GM12878 (cell line): ENCODE data around the gene ACOX1. TPM values are rescaled to one million over a fixed set of nuclear protein-coding genes. Genes with fewer than 3 reads are reported as not detected.

Experiments used
- ATAC-seq: fragments of 200-7000 bp; cut with Tn5 transposase; 3 replicates; pipeline ENCODE4 v1.9.1; 2020; ENCODE audit warnings: mild to moderate bottlenecking, moderate library complexity
- BruUV-seq: library from RNA; stranded (reverse); fragments of 400-500 nt; replicated peaks from 2 replicates; lab custom pipeline; 2021; lab: Mats Ljungman, UMichigan
- CTCF ChIA-PET: fragments of 300-600 bp; sonication (Branson Sonifier 250); formaldehyde crosslinking; extraction: SDS; loops from one replicate; lab custom pipeline; 2021; ENCODE audit warnings: inconsistent platforms; lab: Yijun Ruan, JAX
- POLR2A ChIA-PET: fragments of 350-600 bp; formaldehyde crosslinking; extraction: SDS; loops from one replicate; lab custom pipeline; 2021; ENCODE audit warnings: inconsistent platforms; lab: Charles Lee
- RAD21 ChIA-PET: fragments of 300-600 bp; sonication (Branson Sonifier 250); formaldehyde crosslinking; loops from one replicate; lab custom pipeline; 2023; ENCODE audit warnings: antibody characterized with exemption; ENCODE audit not compliant: unreplicated experiment; lab: Charles Lee
- SMC1A ChIA-PET: fragments of 300-600 bp; sonication (Branson Sonifier 250); formaldehyde crosslinking; loops from one replicate; lab custom pipeline; 2023; ENCODE audit not compliant: unreplicated experiment, uncharacterized antibody; lab: Charles Lee
- DNase-seq: peaks from one replicate; pipeline ENCODE4 v3.0.0-alpha.2; 2011; ENCODE audit warnings: low read depth, low spot score
- FAIRE-seq: peaks from 3 replicates; lab custom pipeline; 2011; peaks lifted over from hg19 to GRCh38; lab: Jason Lieb, UNC
- H2AFZ ChIP-seq: 2 replicates; pipeline ENCODE4 v1.6.0; 2011; ENCODE audit warnings: low read depth, low read length, control low read depth; ENCODE audit not compliant: control insufficient read depth
- H3K27ac ChIP-seq: 2 replicates; pipeline ENCODE4 v1.5.1; 2011; ENCODE audit warnings: control low read depth; ENCODE audit not compliant: control insufficient read depth, insufficient read depth
- H3K27me3 ChIP-seq, 2 experiments: replicated peaks in 1 of 2; 2 replicates each; pipeline versions ENCODE4 v1.6.0 to v1.6.1; 2011; ENCODE audit warnings: low read length in 1 of 2; ENCODE audit not compliant: control insufficient read depth in 2 of 2, insufficient read depth in 2 of 2
- H3K36me3 ChIP-seq, 2 experiments: 2 replicates each; pipeline ENCODE4 v1.5.1; 2011; ENCODE audit warnings: low read length in 1 of 2; ENCODE audit not compliant: control insufficient read depth in 2 of 2, insufficient read depth in 2 of 2
- H3K4me1 ChIP-seq: 2 replicates; pipeline ENCODE4 v1.6.1; 2011; ENCODE audit warnings: mild to moderate bottlenecking, low read length, moderate library complexity, mixed read lengths; ENCODE audit not compliant: control insufficient read depth, insufficient read depth
- H3K4me2 ChIP-seq: 2 replicates; pipeline ENCODE4 v1.6.0; 2011; ENCODE audit warnings: control low read depth; ENCODE audit not compliant: control insufficient read depth, insufficient read depth
- H3K4me3 ChIP-seq: fragments of 200-600 bp; sonication (generic); 2 replicates; pipeline ENCODE4 v1.5.1; 2016
- H3K79me2 ChIP-seq: 2 replicates; pipeline ENCODE4 v1.6.0; 2011; ENCODE audit warnings: low read length; ENCODE audit not compliant: control insufficient read depth, insufficient read depth
- H3K9ac ChIP-seq: 2 replicates; pipeline ENCODE4 v1.8.0; 2011; ENCODE audit warnings: low read length, control low read depth, mixed read lengths; ENCODE audit not compliant: control insufficient read depth, insufficient read depth
- H3K9me3 ChIP-seq: replicated peaks from 3 replicates; pipeline ENCODE4 v1.5.1; 2011; ENCODE audit warnings: mild to moderate bottlenecking, low read length; ENCODE audit not compliant: control insufficient read depth, insufficient read depth
- H4K20me1 ChIP-seq: 2 replicates; pipeline ENCODE4 v1.6.0; 2011; ENCODE audit not compliant: control insufficient read depth, insufficient read depth
- BCL3 ChIP-seq: IDR thresholded peaks from 2 replicates; pipeline ENCODE4 v1.6.1; 2011; ENCODE audit warnings: borderline replicate concordance, low read depth, mild to moderate bottlenecking, moderate library complexity, low read length; ENCODE audit not compliant: insufficient read depth, poor library complexity, severe bottlenecking
- DPF2 ChIP-seq: fragments of 450-650 bp; IDR thresholded peaks from 2 replicates; pipeline ENCODE4 v1.6.1; 2017; ENCODE audit warnings: mild to moderate bottlenecking
- ESRRA ChIP-seq: IDR thresholded peaks from 2 replicates; pipeline ENCODE4 v1.6.1; 2012; ENCODE audit warnings: mild to moderate bottlenecking, low read length, improper control_type of control experiment
- GABPA ChIP-seq: IDR thresholded peaks from 2 replicates; pipeline ENCODE4 v1.6.1; 2014; ENCODE audit warnings: antibody characterized with exemption, low read depth, mild to moderate bottlenecking, inconsistent platforms
- PRDM15 ChIP-seq: fragments of 450-650 bp; formaldehyde crosslinking; IDR thresholded peaks from 2 replicates; pipeline ENCODE4 v1.4.0; 2020; ENCODE audit warnings: mild to moderate bottlenecking, moderate library complexity
- TCF3 ChIP-seq: IDR thresholded peaks from 2 replicates; pipeline ENCODE4 v1.6.1; 2012; ENCODE audit warnings: low read depth, mild to moderate bottlenecking, low read length, borderline replicate concordance; ENCODE audit not compliant: insufficient read depth
- USF2 ChIP-seq: IDR thresholded peaks from 2 replicates; pipeline ENCODE4 v1.6.1; 2011; ENCODE audit warnings: low read depth, low read length, improper control_type of control experiment, borderline replicate concordance
- YY1 ChIP-seq: IDR thresholded peaks from 2 replicates; pipeline ENCODE4 v1.6.1; 2011; ENCODE audit warnings: low read depth, mild to moderate bottlenecking, low read length
- WGBS: methylation state at CpG from one replicate; pipeline ENCODE4 v1.1.6; 2016; ENCODE audit warnings: low lambda C conversion rate; ENCODE audit not compliant: insufficient replicate concordance, insufficient coverage; ENCODE audit errors: missing lambda C conversion rate; 5-methylcytosine and 5-hydroxymethylcytosine counted together
- in situ Hi-C: fragments of 300-500 bp; cut with MboI; formaldehyde crosslinking; loops from 9 replicates; pipeline ENCODE4 v1.14.3; 2018; ENCODE audit warnings: mixed read lengths
- intact Hi-C: fragments of 100-400 bp; cut with micrococcal nuclease; formaldehyde crosslinking; loops from one replicate; pipeline ENCODE4 v1.14.2; 2022; ENCODE audit not compliant: unreplicated experiment
- polyA plus RNA-seq, 11 experiments: library from polyadenylated mRNA; depleted of rRNA in 4 of 11; unstranded in 6 of 11; stranded (reverse) in 5 of 11; fragments of >200 nt; fragmentation: Nextera tagmentation in 4 of 11; fragmentation: Illumina TruSeq in 1 of 11; extraction: Ambion mirVana in 4 of 11; extraction: Trizol in 1 of 11; gene quantifications; 1 replicate in 1 of 11; 2 replicates in 10 of 11; pipeline versions ENCODE4 v1.2.1 to v1.2.3, GENCODE V29; 2011 to 2016; ENCODE audit warnings: inconsistent platforms in 2 of 11, missing spikeins in 2 of 11, low read depth in 1 of 11
- total RNA-seq, 4 experiments: library from RNA; depleted of rRNA in 3 of 4; stranded (reverse); fragments of >200 nt in 3 of 4; fragmentation: Illumina TruSeq in 1 of 4; extraction: Trizol in 1 of 4; gene quantifications; 2 replicates each; pipeline versions ENCODE4 v1.2.1 to v1.2.3, GENCODE V29; 2013 to 2021
- TF ChIP-seq, protein P1 (sequence below): fragments of 150-350 bp; IDR thresholded peaks from 2 replicates; pipeline ENCODE4 v1.6.1; 2016; ENCODE audit warnings: low read depth, low read length

ACOX1 gene
- total and polyA plus RNA-seq, 10 of the 15 experiments (the other 5 are each of a cell fraction or from before 2014, with no cell fraction given), result 6.5 to 26.2 (median 21.6) TPM

DNA sequence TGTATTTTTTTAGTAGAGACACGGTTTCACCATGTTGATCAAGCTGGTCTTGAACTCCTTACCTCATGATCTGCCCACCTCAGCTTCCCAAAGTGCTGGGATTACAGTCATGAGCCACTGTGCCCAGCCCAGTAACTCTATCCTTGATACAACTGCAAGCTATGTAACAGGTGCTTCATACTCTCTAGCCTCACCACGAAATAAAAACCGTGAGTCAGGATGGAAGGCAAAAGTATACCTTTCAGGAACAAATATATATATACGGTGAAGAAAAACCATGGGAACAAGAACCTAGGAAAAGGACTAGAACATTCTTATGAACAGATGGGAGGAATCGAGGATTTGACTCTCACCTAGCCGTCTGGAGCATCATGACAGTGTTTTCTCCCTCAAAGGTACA is 28.5 kb downstream of the ACOX1 start (continued):
- TF ChIP-seq GABPA (no peak), TCF3 (no peak)

DNA sequence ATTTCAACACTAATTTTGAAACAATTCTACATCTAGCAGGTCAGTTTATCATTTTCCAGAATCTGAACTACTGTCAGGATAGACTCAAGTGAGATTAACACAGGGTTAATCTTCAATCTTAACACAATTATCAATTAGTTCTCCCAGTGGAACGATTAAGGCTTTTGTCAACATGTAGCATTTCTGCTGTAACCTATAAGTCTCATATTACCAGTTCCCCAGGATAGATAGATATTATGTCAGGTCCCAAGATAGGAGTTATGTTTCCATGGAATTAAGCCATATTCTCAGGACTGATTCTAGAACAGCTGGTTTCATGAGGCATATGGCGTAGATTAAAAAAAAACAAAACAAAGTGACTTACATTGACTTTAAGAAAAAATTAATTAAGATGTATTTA is 33.8 kb downstream of the ACOX1 start:
- ChIA-PET SMC1A (no interaction called here), RAD21 (no interaction called here)
- Histone ChIP-seq H4K20me1 (no peaks in the 10 kb centered on the region), H2AFZ (no peak overlapping the region), H3K4me3 (no peak overlapping the region), H3K9ac (no peak overlapping the region), H3K4me1 (no peaks in the 10 kb centered on the region), H3K4me2 (no peak overlapping the region)
- in situ Hi-C loops, result no loop called here
- no peak for DNase-seq
- no peak for ATAC-seq
- TF ChIP-seq, protein P1, sequence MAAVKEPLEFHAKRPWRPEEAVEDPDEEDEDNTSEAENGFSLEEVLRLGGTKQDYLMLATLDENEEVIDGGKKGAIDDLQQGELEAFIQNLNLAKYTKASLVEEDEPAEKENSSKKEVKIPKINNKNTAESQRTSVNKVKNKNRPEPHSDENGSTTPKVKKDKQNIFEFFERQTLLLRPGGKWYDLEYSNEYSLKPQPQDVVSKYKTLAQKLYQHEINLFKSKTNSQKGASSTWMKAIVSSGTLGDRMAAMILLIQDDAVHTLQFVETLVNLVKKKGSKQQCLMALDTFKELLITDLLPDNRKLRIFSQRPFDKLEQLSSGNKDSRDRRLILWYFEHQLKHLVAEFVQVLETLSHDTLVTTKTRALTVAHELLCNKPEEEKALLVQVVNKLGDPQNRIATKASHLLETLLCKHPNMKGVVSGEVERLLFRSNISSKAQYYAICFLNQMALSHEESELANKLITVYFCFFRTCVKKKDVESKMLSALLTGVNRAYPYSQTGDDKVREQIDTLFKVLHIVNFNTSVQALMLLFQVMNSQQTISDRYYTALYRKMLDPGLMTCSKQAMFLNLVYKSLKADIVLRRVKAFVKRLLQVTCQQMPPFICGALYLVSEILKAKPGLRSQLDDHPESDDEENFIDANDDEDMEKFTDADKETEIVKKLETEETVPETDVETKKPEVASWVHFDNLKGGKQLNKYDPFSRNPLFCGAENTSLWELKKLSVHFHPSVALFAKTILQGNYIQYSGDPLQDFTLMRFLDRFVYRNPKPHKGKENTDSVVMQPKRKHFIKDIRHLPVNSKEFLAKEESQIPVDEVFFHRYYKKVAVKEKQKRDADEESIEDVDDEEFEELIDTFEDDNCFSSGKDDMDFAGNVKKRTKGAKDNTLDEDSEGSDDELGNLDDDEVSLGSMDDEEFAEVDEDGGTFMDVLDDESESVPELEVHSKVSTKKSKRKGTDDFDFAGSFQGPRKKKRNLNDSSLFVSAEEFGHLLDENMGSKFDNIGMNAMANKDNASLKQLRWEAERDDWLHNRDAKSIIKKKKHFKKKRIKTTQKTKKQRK, result no peak
- no peak for TF ChIP-seq BCL3
- no peak for TF ChIP-seq ESRRA
- no peak for TF ChIP-seq PRDM15 (CRISPR knock-in tag)
- TF ChIP-seq GABPA, result no peak
- TF ChIP-seq DPF2, result no peak
- TF ChIP-seq YY1, result no peak
- TF ChIP-seq USF2, result no peak
- TF ChIP-seq, all 136 proteins: peak for 0
- BruUV-seq, result no TSS peak
- Histone ChIP-seq H3K36me3 (peaks cover 0 to 7% of the 10 kb centered on the region in 2 experiments), H3K79me2 (no peaks in the 10 kb centered on the region), H3K9me3 (no peaks in the 10 kb centered on the region), H3K27ac (no peak overlapping the region), H3K27me3 (no peaks in the 10 kb centered on the region)
- intact Hi-C loops, result no loop called here
- WGBS, result 72% methylated on average over 2 of the region's 2 CpGs
- ChIA-PET POLR2A (no interaction called here), CTCF (no interaction called here)
- FAIRE-seq, result no peak
